Liver (tissue), 9 donors: ENCODE measurements around the gene TARM1. TPM values are rescaled to one million over a fixed set of nuclear protein-coding genes. Genes with fewer than 3 reads are reported as not detected.

Experiments
- DNase-seq: peaks from one replicate; pipeline ENCODE4 v3.0.0-alpha.2; 2017; ENCODE audit warnings: low spot score
- H3K27ac ChIP-seq, 2 donors: one replicate each; pipeline ENCODE4 v1.7.0; 2013; ENCODE audit warnings: inconsistent platforms in 2 of 2, low read length in 2 of 2, control low read depth in 1 of 2, low read depth in 1 of 2, mild to moderate bottlenecking in 1 of 2
- H3K27me3 ChIP-seq, 4 donors: one replicate each; pipeline versions ENCODE4 v1.6.1 to v1.7.0; 2013; ENCODE audit warnings: low read length in 3 of 4, inconsistent platforms in 1 of 4, mild to moderate bottlenecking in 1 of 4, moderate library complexity in 1 of 4; ENCODE audit not compliant: control insufficient read depth in 4 of 4, insufficient read depth in 4 of 4
- H3K36me3 ChIP-seq, 4 donors: one replicate each; pipeline versions ENCODE4 v1.6.1 to v1.7.0; 2013; ENCODE audit warnings: low read length in 3 of 4, mild to moderate bottlenecking in 3 of 4, low read depth in 1 of 4, moderate library complexity in 1 of 4; ENCODE audit not compliant: control insufficient read depth in 4 of 4, insufficient read depth in 3 of 4
- H3K4me1 ChIP-seq, 4 donors: one replicate each; pipeline versions ENCODE4 v1.6.1 to v1.7.0; 2013; ENCODE audit warnings: low read length in 3 of 4, mild to moderate bottlenecking in 3 of 4, moderate library complexity in 1 of 4; ENCODE audit not compliant: control insufficient read depth in 4 of 4, insufficient read depth in 4 of 4
- H3K4me3 ChIP-seq, 3 donors: one replicate each; pipeline versions ENCODE4 v1.6.1 to v1.7.0; 2013; ENCODE audit warnings: low read length in 3 of 3, control low read depth in 1 of 3, low read depth in 1 of 3, mild to moderate bottlenecking in 1 of 3
- H3K9ac ChIP-seq, 2 donors: one replicate each; pipeline ENCODE4 v1.7.0; 2013; ENCODE audit warnings: low read length in 2 of 2, mild to moderate bottlenecking in 2 of 2, moderate library complexity in 2 of 2, control low read depth in 1 of 2, low read depth in 1 of 2
- H3K9me3 ChIP-seq, 4 donors: one replicate each; pipeline versions ENCODE4 v1.6.1 to v1.7.0; 2013; ENCODE audit warnings: low read length in 3 of 4; ENCODE audit not compliant: control insufficient read depth in 4 of 4
- ATF3 ChIP-seq: IDR thresholded peaks from 2 replicates; pipeline ENCODE4 v1.6.1; 2016; ENCODE audit warnings: antibody characterized with exemption
- CTCF ChIP-seq: fragments of 150-350 bp; IDR thresholded peaks from 2 replicates; pipeline ENCODE4 v1.5.1; 2017; ENCODE audit warnings: improper control_type of control experiment, low read depth, low read length; ENCODE audit not compliant: missing input control
- EGR1 ChIP-seq, 2 donors: IDR thresholded peaks; 2 replicates each; pipeline ENCODE4 v1.6.1; 2016 to 2018; ENCODE audit warnings: antibody characterized with exemption in 2 of 2, low read depth in 2 of 2
- FOXA1 ChIP-seq: IDR thresholded peaks from 2 replicates; pipeline ENCODE4 v1.6.1; 2016; ENCODE audit warnings: antibody characterized with exemption
- FOXA2 ChIP-seq: IDR thresholded peaks from 2 replicates; pipeline ENCODE4 v1.6.1; 2016; ENCODE audit warnings: antibody characterized with exemption
- GABPA ChIP-seq, 2 donors: IDR thresholded peaks in 1 of 2; conservative IDR thresholded peaks in 1 of 2; 2 replicates each; pipeline ENCODE4 v1.6.1; 2016; ENCODE audit warnings: antibody characterized with exemption in 2 of 2, mild to moderate bottlenecking in 1 of 2, moderate library complexity in 1 of 2
- HNF4A ChIP-seq, 2 donors: conservative IDR thresholded peaks; 2 replicates each; pipeline ENCODE4 v1.6.1; 2016; ENCODE audit warnings: antibody characterized with exemption in 2 of 2, mild to moderate bottlenecking in 2 of 2
- HNF4G ChIP-seq: IDR thresholded peaks from 2 replicates; pipeline ENCODE4 v1.6.1; 2016; ENCODE audit warnings: antibody characterized with exemption
- JUND ChIP-seq, 2 donors: IDR thresholded peaks; 2 replicates each; pipeline ENCODE4 v1.6.1; 2016; ENCODE audit warnings: antibody characterized with exemption in 2 of 2
- MAX ChIP-seq: IDR thresholded peaks from 2 replicates; pipeline ENCODE4 v1.6.1; 2016; ENCODE audit warnings: antibody characterized with exemption
- NR2F2 ChIP-seq: IDR thresholded peaks from 2 replicates; pipeline ENCODE4 v1.6.1; 2016; ENCODE audit warnings: antibody characterized with exemption
- RAD21 ChIP-seq, 2 donors: IDR thresholded peaks; 2 replicates each; pipeline ENCODE4 v1.6.1; 2016; ENCODE audit warnings: antibody characterized with exemption in 2 of 2, mild to moderate bottlenecking in 2 of 2
- REST ChIP-seq: IDR thresholded peaks from 2 replicates; pipeline ENCODE4 v1.6.1; 2016; ENCODE audit warnings: antibody characterized with exemption, mild to moderate bottlenecking
- RXRA ChIP-seq, 2 donors: IDR thresholded peaks; 2 replicates each; pipeline ENCODE4 v1.6.1; 2017 to 2018; ENCODE audit warnings: antibody characterized with exemption in 2 of 2, mild to moderate bottlenecking in 1 of 2
- SP1 ChIP-seq: IDR thresholded peaks from 2 replicates; pipeline ENCODE4 v1.6.1; 2018; ENCODE audit warnings: antibody characterized with exemption, mild to moderate bottlenecking
- TAF1 ChIP-seq: conservative IDR thresholded peaks from 2 replicates; pipeline ENCODE4 v1.6.1; 2016; ENCODE audit warnings: antibody characterized with exemption, mild to moderate bottlenecking
- YY1 ChIP-seq: IDR thresholded peaks from 2 replicates; pipeline ENCODE4 v1.6.1; 2016; ENCODE audit warnings: antibody characterized with exemption, mild to moderate bottlenecking
- ZBTB33 ChIP-seq: IDR thresholded peaks from 2 replicates; pipeline ENCODE4 v1.6.1; 2016; ENCODE audit warnings: antibody characterized with exemption
- WGBS: extraction: QIAGEN DNeasy Blood & Tissue Kit; methylation state at CpG from one replicate; pipeline ENCODE4 v1.1.7; 2013; 5-methylcytosine and 5-hydroxymethylcytosine counted together
- polyA plus RNA-seq, 2 donors: library from polyadenylated mRNA; stranded (reverse) in 1 of 2; unstranded in 1 of 2; fragments of 200-250 nt in 1 of 2; fragments of >200 nt in 1 of 2; fragmentation: Nextera tagmentation in 1 of 2; extraction: Ambion mirVana in 1 of 2; gene quantifications; one replicate each; pipeline versions ENCODE4 v1.2.1 to v1.2.3, GENCODE V29; 2013 to 2015
- total RNA-seq, 2 donors: library from RNA; depleted of rRNA; stranded (reverse); fragments of >200 nt; gene quantifications; one replicate each; pipeline ENCODE4 v1.2.3, GENCODE V29; 2014
- donor health status: healthy.
- donor health status: healthy.
- donor health status: healthy.
- donor health status: healthy.
- donor health status: healthy.

The TARM1 gene
- total and polyA plus RNA-seq, 4 donors = not detected

GRCh38 chr19:54125713-54126112 lies 44.5 kb upstream of the TARM1 start:
- no peak for TF ChIP-seq MAX
- TF ChIP-seq TAF1 = no peak
- TF ChIP-seq CTCF = no peak
- TF ChIP-seq NR2F2 = no peak
- no peak for TF ChIP-seq SP1
- no peak for TF ChIP-seq JUND (IDR thresholded peaks at IDR 0.05)
- TF ChIP-seq EGR1 (IDR thresholded peaks at IDR 0.05; ENCODE audit: low read depth in 2 of 2) = no peak
- TF ChIP-seq HNF4A (conservative IDR thresholded peaks at IDR 0.05) = no peak
- no peak for TF ChIP-seq GABPA (IDR thresholded peaks at IDR 0.05 in 1 of 2, conservative IDR thresholded peaks at IDR 0.05 in 1 of 2)
- TF ChIP-seq ZBTB33 = no peak
- no peak for TF ChIP-seq REST
- no peak for TF ChIP-seq YY1
- TF ChIP-seq RXRA (IDR thresholded peaks at IDR 0.05) = no peak
- TF ChIP-seq FOXA2 = no peak
- no peak for TF ChIP-seq FOXA1
- no peak for TF ChIP-seq HNF4G
- no peak for TF ChIP-seq ATF3
- TF ChIP-seq RAD21 (IDR thresholded peaks at IDR 0.05) = no peak
- H3K4me1 ChIP-seq = no peaks in the 10 kb centered on the region
- no peaks in the 10 kb centered on the region for H3K9me3 ChIP-seq
- H3K4me3 ChIP-seq = no peak overlapping the region
- no peaks in the 10 kb centered on the region for H3K27me3 ChIP-seq
- no peak overlapping the region for H3K9ac ChIP-seq
- peaks cover 11 to 88% (median 34%) of the 10 kb centered on the region in 4 donors for H3K36me3 ChIP-seq
- DNase-seq = no peak
- no peak overlapping the region for H3K27ac ChIP-seq
- WGBS = 95% methylated on average over 9 of the region's 9 CpGs
